H1 (cell line): Measurements from ENCODE around the gene ATG4C. TPM values are rescaled to one million over a fixed set of nuclear protein-coding genes. Genes with fewer than 3 reads are reported as not detected.

Experiments
- CTCF ChIA-PET: fragments of 300-600 bp; sonication (Branson Sonifier 250); formaldehyde crosslinking; loops from one replicate; lab custom pipeline; 2021; ENCODE audit not compliant: partially characterized antibody; lab: Charles Lee
- POLR2A ChIA-PET: fragments of 300-600 bp; sonication (Branson Sonifier 250); formaldehyde crosslinking; loops from one replicate; lab custom pipeline; 2021; ENCODE audit warnings: inconsistent platforms; ENCODE audit not compliant: partially characterized antibody; lab: Charles Lee
- DNase-seq, 2 experiments: peaks; one replicate each; pipeline versions ENCODE4 v3.0.0 to v3.0.0-alpha.2; 2010 to 2022; ENCODE audit warnings: low spot score in 2 of 2, low read depth in 1 of 2, mixed read lengths in 1 of 2
- FAIRE-seq: peaks from 2 replicates; lab custom pipeline; 2011; peaks lifted over from hg19 to GRCh38; lab: Jason Lieb, UNC
- H2AFZ ChIP-seq: 2 replicates; pipeline ENCODE4 v1.8.1; 2012; ENCODE audit warnings: low read length, inconsistent platforms
- H2AK5ac ChIP-seq: 2 replicates; pipeline ENCODE4 v1.6.1; 2013; ENCODE audit warnings: low read depth, low read length
- H2BK120ac ChIP-seq: replicated peaks from 2 replicates; pipeline ENCODE3; 2013; ENCODE audit warnings: low read depth, low read length, inconsistent platforms
- H2BK12ac ChIP-seq: 2 replicates; pipeline ENCODE4 v1.6.1; 2013; ENCODE audit warnings: low read depth, low read length
- H2BK15ac ChIP-seq: 2 replicates; pipeline ENCODE4 v1.6.1; 2013; ENCODE audit warnings: low read length
- H2BK20ac ChIP-seq: 2 replicates; pipeline ENCODE4 v1.6.1; 2013; ENCODE audit warnings: low read length
- H2BK5ac ChIP-seq: 2 replicates; pipeline ENCODE4 v1.6.1; 2013; ENCODE audit warnings: low read depth, low read length
- H3K14ac ChIP-seq: 2 replicates; pipeline ENCODE4 v1.6.1; 2013; ENCODE audit warnings: inconsistent platforms; ENCODE audit not compliant: insufficient read length
- H3K18ac ChIP-seq: 2 replicates; pipeline ENCODE4 v1.6.1; 2013; ENCODE audit warnings: low read length; ENCODE audit errors: extremely low read depth
- H3K23ac ChIP-seq: 2 replicates; pipeline ENCODE4 v1.6.1; 2013; ENCODE audit warnings: inconsistent platforms; ENCODE audit not compliant: insufficient read length
- H3K23me2 ChIP-seq: 2 replicates; pipeline ENCODE4 v1.6.1; 2013; ENCODE audit warnings: low read depth, low read length
- H3K27ac ChIP-seq: 2 replicates; pipeline ENCODE4 v1.6.1; 2011; ENCODE audit warnings: low read depth, low read length, inconsistent platforms
- H3K27me3 ChIP-seq, 4 experiments: replicated peaks in 1 of 4; 1 replicate in 1 of 4; 2 replicates in 3 of 4; pipeline versions ENCODE4 v1.6.1 to v1.8.1; 2011 to 2013; ENCODE audit warnings: low read length in 3 of 4, mild to moderate bottlenecking in 3 of 4, inconsistent platforms in 2 of 4, mixed read lengths in 2 of 4, moderate library complexity in 1 of 4; ENCODE audit not compliant: control insufficient read depth in 3 of 4, insufficient read depth in 3 of 4; ENCODE audit errors: extremely low read depth in 1 of 4
- H3K36me3 ChIP-seq, 4 experiments: 2 replicates each; pipeline versions ENCODE4 v1.6.1 to v1.8.1; 2011 to 2013; ENCODE audit warnings: mild to moderate bottlenecking in 4 of 4, low read length in 3 of 4, moderate library complexity in 2 of 4, control low read depth in 1 of 4, inconsistent platforms in 1 of 4; ENCODE audit not compliant: insufficient read depth in 4 of 4, control insufficient read depth in 2 of 4
- H3K4ac ChIP-seq: replicated peaks from 2 replicates; pipeline ENCODE3; 2013; ENCODE audit warnings: low read length, low read depth, mixed read lengths, inconsistent platforms; ENCODE audit not compliant: insufficient read length
- H3K4me1 ChIP-seq, 4 experiments: replicated peaks in 1 of 4; 1 replicate in 1 of 4; 2 replicates in 3 of 4; pipeline versions ENCODE4 v1.6.1 to v1.8.1; 2011 to 2013; ENCODE audit warnings: low read length in 3 of 4, inconsistent platforms in 2 of 4, mixed read lengths in 1 of 4; ENCODE audit not compliant: insufficient read depth in 4 of 4, control insufficient read depth in 3 of 4
- H3K4me2 ChIP-seq, 2 experiments: 2 replicates each; pipeline versions ENCODE4 v1.6.1 to v1.8.1; 2011 to 2013; ENCODE audit warnings: low read depth in 2 of 2, low read length in 2 of 2, control low read depth in 1 of 2, inconsistent platforms in 1 of 2, mild to moderate bottlenecking in 1 of 2; ENCODE audit not compliant: insufficient read depth in 1 of 2
- H3K4me3 ChIP-seq, 4 experiments: fragments of 200-600, 300-600 bp in 1 of 4; sonication (generic), shearing (Covaris generic), sonication (Bioruptor Twin) in 1 of 4; 2 replicates each; pipeline versions ENCODE4 v1.5.1 to v1.8.1; 2011 to 2016; ENCODE audit warnings: low read length in 4 of 4, low read depth in 3 of 4, control low read depth in 2 of 4, inconsistent platforms in 2 of 4, mild to moderate bottlenecking in 2 of 4, mixed read lengths in 1 of 4, moderate library complexity in 1 of 4; ENCODE audit not compliant: insufficient read depth in 2 of 4; ENCODE audit errors: extremely low read depth in 1 of 4
- H3K56ac ChIP-seq: replicated peaks from 2 replicates; pipeline ENCODE3; 2013; ENCODE audit warnings: low read depth, mild to moderate bottlenecking, mixed read lengths, low read length, inconsistent platforms; ENCODE audit not compliant: insufficient read length
- H3K79me1 ChIP-seq: 2 replicates; pipeline ENCODE4 v1.6.1; 2013; ENCODE audit warnings: low read depth, low read length, control low read depth
- H3K79me2 ChIP-seq, 2 experiments: 2 replicates each; pipeline versions ENCODE4 v1.6.1 to v1.8.1; 2012 to 2013; ENCODE audit warnings: low read length in 2 of 2, mild to moderate bottlenecking in 2 of 2, inconsistent platforms in 1 of 2; ENCODE audit not compliant: insufficient read depth in 2 of 2, control insufficient read depth in 1 of 2
- H3K9ac ChIP-seq, 4 experiments: replicated peaks in 1 of 4; 1 replicate in 1 of 4; 2 replicates in 3 of 4; pipeline versions ENCODE4 v1.6.1 to v1.8.1; 2011 to 2013; ENCODE audit warnings: low read depth in 3 of 4, low read length in 3 of 4, control low read depth in 2 of 4, mild to moderate bottlenecking in 2 of 4, moderate library complexity in 2 of 4, inconsistent platforms in 1 of 4; ENCODE audit errors: extremely low read depth in 1 of 4
- H3K9me3 ChIP-seq, 2 experiments: 2 replicates each; pipeline versions ENCODE4 v1.6.1 to v1.8.1; 2012 to 2013; ENCODE audit warnings: mild to moderate bottlenecking in 2 of 2, moderate library complexity in 2 of 2, control low read depth in 1 of 2, inconsistent platforms in 1 of 2, low read depth in 1 of 2, low read length in 1 of 2, mixed read lengths in 1 of 2; ENCODE audit not compliant: insufficient read depth in 2 of 2
- H4K20me1 ChIP-seq, 2 experiments: replicated peaks in 1 of 2; 2 replicates each; pipeline versions ENCODE3 to v1.8.1; 2011 to 2013; ENCODE audit warnings: inconsistent platforms in 2 of 2, low read length in 2 of 2, mild to moderate bottlenecking in 1 of 2; ENCODE audit not compliant: insufficient read depth in 2 of 2, control insufficient read depth in 1 of 2
- H4K5ac ChIP-seq: 2 replicates; pipeline ENCODE4 v1.6.1; 2013; ENCODE audit warnings: low read length, low read depth, mixed read lengths, inconsistent platforms; ENCODE audit not compliant: insufficient read length
- H4K8ac ChIP-seq: 2 replicates; pipeline ENCODE4 v1.8.0; 2013; ENCODE audit warnings: mild to moderate bottlenecking, moderate library complexity, low read length, inconsistent platforms; ENCODE audit not compliant: insufficient read depth; ENCODE audit errors: extremely low read depth
- H4K91ac ChIP-seq: replicated peaks from 2 replicates; pipeline ENCODE3; 2013; ENCODE audit warnings: low read length, mixed read lengths, inconsistent platforms; ENCODE audit not compliant: insufficient read length
- CHD1 ChIP-seq: IDR thresholded peaks from 2 replicates; pipeline ENCODE4 v1.6.1; 2012; ENCODE audit warnings: low read depth, low read length, improper control_type of control experiment
- RBBP5 ChIP-seq: IDR thresholded peaks from 2 replicates; pipeline ENCODE4 v1.7.1; 2012; ENCODE audit warnings: low read depth, mild to moderate bottlenecking, inconsistent platforms, low read length, moderate library complexity, borderline replicate concordance
- RNF2 ChIP-seq: fragments of 200-900, 300-1000 bp; sonication (generic); IDR thresholded peaks from 2 replicates; pipeline ENCODE4 v1.7.1; 2016; ENCODE audit warnings: borderline replicate concordance, low read depth, mild to moderate bottlenecking, antibody characterized with exemption, low read length; ENCODE audit not compliant: poor library complexity, severe bottlenecking; ENCODE audit errors: missing control alignments
- SIN3A ChIP-seq, 2 experiments: IDR thresholded peaks in 1 of 2; conservative IDR thresholded peaks in 1 of 2; 2 replicates each; pipeline ENCODE4 v1.6.1; 2011 to 2012; ENCODE audit warnings: low read length in 2 of 2, improper control_type of control experiment in 1 of 2, low read depth in 1 of 2, mild to moderate bottlenecking in 1 of 2
- SIX5 ChIP-seq: IDR thresholded peaks from 2 replicates; pipeline ENCODE4 v1.6.1; 2011; ENCODE audit warnings: mild to moderate bottlenecking, low read depth, low read length
- TAF1 ChIP-seq: IDR thresholded peaks from 2 replicates; pipeline ENCODE4 v1.6.1; 2011; ENCODE audit warnings: mild to moderate bottlenecking, low read depth, low read length
- ZNF274 ChIP-seq: IDR thresholded peaks from 2 replicates; pipeline ENCODE4 v1.7.0; 2012; ENCODE audit warnings: low read length, borderline replicate concordance; ENCODE audit errors: extremely low read depth
- WGBS, 2 experiments: shearing (Covaris generic) in 1 of 2; methylation state at CpG; one replicate each; pipeline versions ENCODE4 v1.1.6 to v1.1.7; 2013 to 2015; ENCODE audit warnings: low lambda C conversion rate in 2 of 2, mixed read lengths in 2 of 2, inconsistent platforms in 1 of 2, low coverage in 1 of 2, missing lambda C conversion rate in 1 of 2; ENCODE audit not compliant: insufficient replicate concordance in 2 of 2, insufficient coverage in 1 of 2, insufficient read length in 1 of 2; ENCODE audit errors: extremely low coverage in 1 of 2, missing lambda C conversion rate in 1 of 2; 5-methylcytosine and 5-hydroxymethylcytosine counted together
- polyA plus RNA-seq, 7 experiments: library from polyadenylated mRNA; depleted of rRNA in 3 of 7; stranded (reverse) in 5 of 7; unstranded in 2 of 7; fragments of >200 nt in 5 of 7; fragments of 200-250 nt in 2 of 7; gene quantifications; 1 replicate in 5 of 7; 2 replicates in 1 of 7; 4 replicates in 1 of 7; pipeline versions ENCODE4 v1.2.1 to v1.2.3, GENCODE V29; 2011 to 2013; ENCODE audit warnings: missing spikeins in 2 of 7, mixed read lengths in 2 of 7
- total RNA-seq: library from RNA; stranded (reverse); fragmentation: NEBNext Ultra II Directional; extraction: Animal tissue kit (Norgen Biotek cat#: 25700); gene quantifications from 2 replicates; pipeline ENCODE4 v1.2.1, GENCODE V29; 2021

Gene ATG4C
- total and polyA plus RNA-seq, 2 of the 8 experiments (the other 6 are each of a cell fraction or from before 2014, with no cell fraction given) = 5.1 to 22.2 TPM

DNA sequence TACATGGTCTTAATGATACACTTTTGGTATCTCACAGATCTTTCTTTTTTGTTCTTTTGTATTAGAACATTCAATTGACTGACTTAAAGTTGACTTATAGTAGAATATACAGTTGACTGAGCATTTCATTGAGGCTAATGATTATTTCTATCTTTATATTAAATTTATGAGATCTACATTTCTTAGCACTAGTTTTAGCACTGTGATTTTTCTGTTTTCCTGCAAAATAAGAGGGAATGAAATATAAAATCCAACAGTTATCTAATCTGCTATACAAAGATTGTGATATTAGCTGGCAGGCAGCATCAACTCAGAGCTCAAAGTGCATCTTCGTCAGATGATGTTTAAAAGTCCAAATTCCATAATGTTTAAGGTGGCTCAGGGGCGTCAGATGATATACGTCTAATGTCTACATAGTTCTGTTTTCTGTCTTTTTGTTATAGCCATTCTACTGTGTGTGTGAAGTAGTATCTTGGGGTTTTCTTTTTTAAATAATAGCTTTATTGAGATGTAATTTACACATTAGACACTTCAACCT, 85.4 kb downstream of the ATG4C start:
- Histone ChIP-seq H3K27ac (no peak overlapping the region), H3K9me3 (no peaks in the 10 kb centered on the region), H2BK5ac (no peak overlapping the region), H2BK15ac (no peak overlapping the region), H2AK5ac (no peak overlapping the region), H3K4me2 (no peak overlapping the region), H3K4me3 (no peak overlapping the region), H4K91ac (no peak overlapping the region), H2AFZ (no peak overlapping the region), H3K23ac (no peak overlapping the region), H3K56ac (no peak overlapping the region), H3K4me1 (no peaks in the 10 kb centered on the region), H2BK120ac (no peak overlapping the region), H4K20me1 (no peaks in the 10 kb centered on the region), H3K23me2 (no peaks in the 10 kb centered on the region), H2BK20ac (no peak overlapping the region), H4K8ac (no peak overlapping the region), H3K27me3 (no peaks in the 10 kb centered on the region), H3K4ac (no peak overlapping the region), H3K18ac (no peak overlapping the region), H3K14ac (no peak overlapping the region), H2BK12ac (no peak overlapping the region), H4K5ac (no peak overlapping the region), H3K9ac (no peak overlapping the region), H3K36me3 (no peaks in the 10 kb centered on the region), H3K79me2 (no peaks in the 10 kb centered on the region), H3K79me1 (no peaks in the 10 kb centered on the region)
- no peak for DNase-seq
- TF ChIP-seq RBBP5 (no peak), TAF1 (no peak), CHD1 (no peak), SIX5 (no peak), SIN3A (conservative IDR thresholded peaks at IDR 0.05 in 1 of 2, IDR thresholded peaks at IDR 0.05 in 1 of 2; ENCODE audit: low read depth in 1 of 2, low read length in 2 of 2) (no peak), ZNF274 (no peak), RNF2 (no peak)
- FAIRE-seq = no peak
- ChIA-PET POLR2A (no interaction called here), CTCF (interaction anchor here (1.0 to 1.2 kb wide), 2 partner anchors 13 to 37 kb away, joined by 3 to 5 read pairs; no protein-coding TSS in a partner anchor)
- WGBS, 2 experiments = 85% methylated on average over 3 of the region's 3 CpGs; no CpG with 5 or more reads in 1 of the 2 experiments
